NCI-H2196 treated with DMSO at 0.1 percent for 48 hours (cell line): ENCODE data around the gene FOXK2.

ENCODE experiments used
- DNase-seq: peaks from one replicate; lab custom pipeline; 2025; ENCODE audit not compliant: unreplicated experiment; lab: John Stamatoyannopoulos, UW

Gene FOXK2

DNA sequence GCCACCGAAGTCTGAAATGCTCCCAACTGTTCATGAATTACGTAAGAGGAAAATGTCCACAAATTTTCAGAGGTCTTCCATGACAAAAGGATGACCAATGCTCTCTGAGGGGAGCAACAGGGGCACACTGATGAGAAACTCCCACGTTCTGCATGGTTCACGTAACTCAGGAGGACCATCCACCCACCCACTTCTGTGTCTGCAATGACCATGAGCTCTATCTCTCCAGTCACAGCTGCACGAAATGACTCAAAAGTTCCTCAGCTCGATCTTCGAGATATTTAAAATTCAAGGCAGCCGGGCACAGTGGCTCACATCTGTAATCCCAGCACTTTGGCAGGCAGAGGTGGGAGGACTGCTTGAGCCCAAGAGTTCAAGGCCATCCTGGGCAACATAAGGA lies 112.9 kb downstream of the FOXK2 start:
- DNase-seq, result no peak

DNA sequence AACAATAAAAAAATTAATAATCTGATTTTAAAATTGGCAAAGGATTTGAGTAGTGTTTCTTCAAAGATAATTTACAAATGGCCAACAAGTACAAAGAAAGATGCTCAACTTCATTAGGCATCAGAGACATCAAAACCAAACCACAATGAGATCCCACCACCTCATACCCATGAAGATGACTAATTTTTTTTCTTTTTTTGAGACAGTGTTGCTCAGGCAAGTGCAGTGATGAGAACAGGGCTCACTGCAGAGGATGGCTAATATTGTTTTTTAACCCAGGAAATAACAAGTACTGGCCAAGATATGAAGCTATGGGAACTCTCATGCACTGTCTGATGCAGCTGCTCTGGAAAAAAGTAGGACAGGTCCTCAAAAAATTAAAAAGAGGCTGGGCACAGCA lies 113.8 kb downstream of the FOXK2 start:
- DNase-seq, result no peak

DNA sequence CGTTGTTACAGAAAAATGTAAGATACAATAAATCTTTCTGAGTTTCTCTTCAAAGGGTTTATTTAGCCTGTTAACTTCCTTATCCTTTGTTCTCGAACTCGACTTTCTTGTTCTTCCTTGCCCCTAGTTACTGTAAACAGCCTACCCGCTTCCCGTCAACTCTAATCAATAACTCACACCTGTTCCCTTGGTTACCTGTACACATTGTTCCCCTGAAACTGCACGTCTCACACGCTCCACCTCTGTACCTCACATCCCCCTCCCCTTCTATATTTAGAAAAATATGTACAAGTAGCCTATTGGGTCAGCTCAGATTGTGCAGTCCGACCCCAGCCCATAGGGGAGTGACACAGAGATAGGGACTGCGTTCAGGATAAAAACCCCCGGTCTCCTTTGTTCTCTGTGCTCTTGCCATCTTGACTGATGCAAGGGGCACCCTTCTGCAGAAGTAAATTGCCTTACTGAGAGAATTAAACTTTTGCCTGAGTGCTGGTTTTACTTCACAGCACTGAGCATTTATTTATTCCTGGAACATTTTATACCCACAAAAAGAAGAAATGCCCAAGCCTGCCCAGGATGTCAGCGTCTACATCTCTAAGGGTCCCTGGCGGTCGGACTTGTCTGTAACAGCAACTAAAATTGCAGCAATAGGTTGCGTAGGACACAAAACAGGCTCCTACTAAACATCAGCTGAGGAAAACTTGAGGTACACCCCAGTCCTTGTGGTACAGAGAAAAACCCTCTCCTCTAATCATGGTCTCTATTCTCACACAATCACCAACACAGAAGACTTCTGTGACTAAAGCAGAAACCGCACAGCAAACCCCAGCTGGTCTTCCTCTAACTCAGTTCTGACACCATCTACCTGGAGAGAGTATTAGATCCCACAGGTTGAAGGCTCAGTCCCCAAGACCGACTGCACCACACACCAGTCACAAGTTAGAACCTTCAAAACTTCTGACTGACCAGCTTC lies 117.4 kb downstream of the FOXK2 start:
- no peak for DNase-seq

DNA sequence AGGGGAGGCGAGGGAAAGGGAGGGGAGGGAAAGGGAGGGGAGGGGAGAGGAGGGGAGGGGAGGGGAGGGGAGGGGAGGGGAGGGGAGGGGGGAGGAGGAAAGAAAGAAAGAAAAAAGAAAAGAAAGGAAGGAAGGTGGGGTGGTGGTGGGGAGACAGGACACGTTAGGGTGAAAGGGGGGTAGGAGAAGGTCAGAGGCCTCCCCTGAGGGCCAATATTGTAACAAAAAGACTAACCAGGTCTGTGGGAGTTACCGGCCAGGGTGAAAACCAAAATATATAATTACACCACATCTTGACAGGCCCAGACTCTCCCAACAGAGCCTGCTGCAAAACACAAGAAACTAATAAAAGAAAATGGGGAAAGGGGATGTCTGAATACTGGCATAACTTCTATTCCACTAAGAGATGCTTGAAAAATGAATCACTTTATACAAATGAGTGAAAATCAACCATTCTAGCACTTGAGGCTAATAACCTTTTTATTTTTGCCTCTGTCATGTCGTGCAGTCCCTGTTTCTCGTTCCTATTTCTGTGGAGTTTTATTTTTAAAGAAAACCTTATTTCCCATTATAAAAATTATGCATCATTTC lies 118.7 kb downstream of the FOXK2 start:
- no peak for DNase-seq

DNA sequence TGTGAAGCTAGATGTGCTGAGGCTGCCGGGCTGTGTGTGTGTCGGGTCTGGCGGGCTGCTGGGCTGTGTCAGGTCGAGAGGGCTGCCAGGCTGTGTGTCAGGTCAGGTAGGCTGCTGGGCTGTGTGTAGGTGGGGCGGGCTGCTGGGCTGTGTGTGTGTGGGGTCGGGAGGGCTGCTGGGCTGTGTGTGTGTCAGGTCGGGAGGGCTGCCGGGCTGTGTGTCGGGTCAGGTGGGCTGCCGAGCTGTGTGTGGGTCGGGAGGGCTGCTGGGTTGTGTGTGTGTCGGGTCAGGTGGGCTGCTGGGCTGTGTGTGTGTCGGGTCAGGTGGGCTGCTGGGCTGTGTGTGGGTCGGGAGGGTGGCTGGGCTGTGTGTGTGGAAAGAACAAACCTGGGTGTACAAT lies 120.1 kb downstream of the FOXK2 start:
- DNase-seq, result no peak

DNA sequence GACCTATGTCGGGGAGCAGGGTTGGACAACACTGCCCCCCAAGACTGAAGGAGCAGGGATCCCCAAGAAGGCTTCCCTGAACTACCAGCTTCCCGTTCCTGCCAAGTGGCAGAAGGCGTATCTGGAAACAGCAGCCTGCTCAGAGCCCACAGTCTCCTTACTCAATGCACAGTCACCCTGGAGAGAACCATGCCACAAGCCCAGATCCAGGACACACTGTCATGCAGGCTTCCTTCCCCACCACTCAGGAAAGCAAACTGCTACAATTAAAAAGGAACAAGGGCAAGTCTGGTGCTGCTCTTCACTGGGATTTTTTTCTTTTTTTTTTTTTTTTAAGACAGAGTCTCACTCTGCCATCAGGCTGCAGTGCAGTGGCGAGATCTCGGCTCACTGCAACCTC lies 120.5 kb downstream of the FOXK2 start:
- DNase-seq, result no peak

DNA sequence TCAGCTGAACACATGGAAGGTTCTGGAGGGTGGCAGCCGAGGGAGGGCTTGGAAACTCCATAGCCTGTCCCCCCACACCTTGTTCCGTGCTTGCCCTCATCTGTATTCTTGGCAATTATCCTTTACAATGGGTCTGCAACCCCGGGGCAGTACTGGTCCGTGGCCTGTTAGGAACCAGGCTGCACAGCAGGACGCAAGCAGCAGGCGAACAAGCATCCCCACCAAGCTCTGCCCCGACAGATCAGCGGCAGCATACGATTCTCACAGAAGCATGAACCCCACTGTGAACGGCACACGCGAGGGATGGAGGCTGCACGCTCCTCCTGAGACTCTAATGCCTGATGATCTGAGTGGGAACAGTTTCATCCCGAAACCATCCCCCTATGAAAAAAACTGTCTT lies 122.5 kb downstream of the FOXK2 start:
- DNase-seq, result no peak

DNA sequence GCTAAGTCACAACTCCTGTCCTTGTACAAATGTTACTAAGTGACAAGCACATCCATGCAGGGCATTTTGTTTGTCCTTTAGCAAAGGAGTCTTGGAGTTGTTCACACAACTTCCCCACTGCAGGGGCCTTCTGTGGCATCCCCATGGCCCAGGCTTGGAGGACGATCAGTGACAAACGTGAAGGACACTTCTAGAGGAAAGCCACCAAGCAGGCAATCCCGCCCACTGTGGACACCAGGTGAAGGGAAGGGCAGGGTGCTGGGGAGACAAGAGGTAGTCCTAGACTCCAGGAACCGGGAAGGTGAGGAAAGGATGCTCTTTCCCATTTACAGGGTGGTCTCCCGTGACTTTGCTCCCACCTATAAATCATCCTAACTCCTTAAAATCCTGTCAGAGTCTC lies 124.6 kb downstream of the FOXK2 start:
- DNase-seq, result no peak

DNA sequence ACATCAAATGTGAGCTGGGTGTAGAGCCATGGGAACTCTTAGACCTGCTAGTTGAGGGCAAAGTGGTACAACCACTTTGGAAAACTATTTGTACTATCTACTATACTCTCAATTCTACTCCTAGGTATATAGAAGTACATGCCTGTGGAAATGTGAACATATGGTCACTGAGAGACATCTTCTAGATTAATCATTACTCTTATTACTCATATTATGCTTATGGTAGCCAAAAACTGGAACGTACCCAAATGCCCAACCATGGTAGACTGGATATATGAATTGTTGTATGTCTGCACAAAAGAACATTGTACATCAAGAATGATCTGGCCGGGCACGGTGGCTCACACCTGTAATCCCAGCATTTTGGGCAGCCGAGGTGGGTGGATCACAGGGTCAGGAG lies 126.0 kb downstream of the FOXK2 start:
- DNase-seq, result no peak

DNA sequence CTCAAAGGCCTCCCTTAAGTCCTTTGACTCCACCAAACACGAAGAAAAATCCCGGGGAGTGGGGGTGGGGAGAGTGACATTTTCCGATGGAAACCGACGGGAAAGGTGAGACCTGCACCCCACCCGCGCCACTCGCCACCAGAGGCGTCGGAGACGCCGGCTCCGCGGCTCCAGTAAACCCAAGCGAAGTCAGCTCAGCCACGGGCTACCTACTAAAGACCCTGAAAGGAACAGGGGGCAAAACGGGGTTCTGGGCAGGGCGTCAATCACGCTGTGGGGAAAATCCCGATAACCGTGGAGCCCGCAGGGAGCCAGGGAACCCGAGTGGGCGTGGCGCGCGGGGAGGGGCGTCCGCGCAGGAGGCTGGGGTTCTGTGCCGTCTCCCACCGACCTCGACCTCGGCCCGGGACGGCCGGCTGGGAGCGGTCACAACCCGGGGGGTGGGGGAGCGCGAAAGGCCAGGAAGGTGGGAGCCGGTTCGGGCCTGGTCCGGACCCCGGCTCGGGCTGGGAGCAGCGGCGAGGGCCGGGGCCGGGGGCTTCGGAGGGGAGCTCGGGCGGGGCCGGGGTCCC lies 128.1 kb downstream of the FOXK2 start:
- DNase-seq, result no peak

DNA sequence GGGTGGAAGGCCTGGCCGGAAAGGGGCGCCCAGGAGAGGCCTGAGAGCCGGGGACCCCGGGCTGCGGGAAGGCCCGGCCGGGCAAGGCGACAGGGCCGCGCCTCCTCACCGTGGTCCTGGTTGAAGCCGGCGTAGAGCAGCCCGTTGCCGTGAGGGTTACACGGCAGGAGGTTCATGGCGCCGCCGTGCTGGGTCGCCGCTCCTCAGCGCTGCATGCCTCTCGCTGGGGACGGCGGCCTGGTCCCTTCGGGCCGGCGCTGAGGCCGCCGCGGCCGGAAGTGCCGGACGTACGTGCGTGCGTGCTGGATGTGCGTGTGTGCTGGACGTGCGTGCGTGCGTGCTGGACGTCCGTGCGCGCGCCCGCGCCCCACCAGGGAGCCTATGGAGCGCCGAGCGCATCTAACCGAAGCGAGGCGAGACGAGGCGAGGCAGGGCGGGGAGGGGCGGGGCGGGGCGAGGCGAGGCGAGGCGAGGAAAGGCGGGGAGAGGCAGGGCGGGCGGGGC lies 128.7 kb downstream of the FOXK2 start, which contains the start of gene WDR45B:
Gene WDR45B (minus strand): TSS at position 280 of the 504 bp plus-strand sequence. CDS start 104 bp downstream, at position 176.
- peak; percentile 94 for DNase-seq

DNA sequence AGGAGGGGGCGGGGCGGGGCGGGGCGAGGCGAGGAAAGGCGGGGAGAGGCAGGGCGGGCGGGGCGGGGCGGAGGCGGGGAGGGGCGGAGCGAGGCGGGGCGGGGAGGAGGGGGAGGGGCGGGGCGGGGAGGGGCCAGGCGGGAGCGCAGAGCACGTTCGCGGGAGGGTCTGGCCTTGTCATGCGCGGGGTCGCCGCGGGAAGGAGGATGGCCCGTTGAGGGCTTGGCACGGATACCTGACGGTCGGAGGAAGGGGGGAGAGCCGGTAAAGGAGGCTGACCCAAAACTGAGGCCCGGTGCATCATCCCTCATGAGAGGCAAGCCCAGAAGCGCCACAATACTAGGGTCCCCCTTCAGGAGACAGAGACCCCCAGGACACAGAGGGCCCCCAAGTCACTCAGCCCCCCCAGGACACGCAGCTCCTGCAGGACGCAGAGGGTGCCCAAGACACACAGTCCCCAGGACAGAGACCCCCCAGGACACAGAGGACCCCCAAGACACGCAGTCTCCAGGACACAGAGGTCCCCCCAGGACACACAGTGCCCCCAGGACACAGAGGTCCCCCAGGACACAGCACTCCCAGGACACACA lies 129.3 kb downstream of the FOXK2 start:
- peak; percentile 41 for DNase-seq

DNA sequence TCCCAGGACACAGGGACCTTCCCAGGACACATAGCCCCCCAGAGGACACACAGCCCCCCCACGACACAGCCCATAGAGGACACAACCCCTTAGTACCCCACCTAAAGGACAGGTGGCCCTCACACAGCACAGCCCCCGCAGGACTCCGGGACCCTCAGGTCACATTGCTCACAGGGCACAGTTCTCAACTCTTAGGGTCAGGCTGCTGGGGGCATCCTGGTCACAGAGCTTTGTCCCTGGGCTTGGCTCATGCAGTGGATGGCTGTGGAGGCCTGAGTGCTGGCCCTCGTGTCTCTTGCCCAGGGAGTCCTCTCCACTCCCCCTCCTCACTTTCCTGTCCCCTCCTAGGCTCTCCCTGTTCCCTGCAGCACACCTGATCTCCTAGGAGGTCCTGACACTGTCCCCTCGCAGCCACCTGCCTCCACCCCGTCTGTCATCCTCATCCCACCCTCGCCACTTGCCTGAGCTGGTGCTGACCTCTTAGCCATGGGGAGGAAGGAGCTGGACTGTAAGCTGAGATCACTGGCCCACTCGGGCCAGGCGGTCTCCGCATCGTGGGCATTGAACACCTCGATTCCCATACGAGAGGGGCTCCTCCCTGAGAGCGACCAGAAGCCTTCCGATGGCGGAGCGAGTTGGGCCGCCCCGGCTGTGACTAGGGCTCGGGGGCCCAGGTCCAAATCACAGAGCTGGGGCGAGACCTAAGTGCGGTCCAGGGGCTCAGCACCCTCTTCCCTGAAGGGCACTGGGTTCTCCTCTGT lies 130.1 kb downstream of the FOXK2 start:
- no peak for DNase-seq

DNA sequence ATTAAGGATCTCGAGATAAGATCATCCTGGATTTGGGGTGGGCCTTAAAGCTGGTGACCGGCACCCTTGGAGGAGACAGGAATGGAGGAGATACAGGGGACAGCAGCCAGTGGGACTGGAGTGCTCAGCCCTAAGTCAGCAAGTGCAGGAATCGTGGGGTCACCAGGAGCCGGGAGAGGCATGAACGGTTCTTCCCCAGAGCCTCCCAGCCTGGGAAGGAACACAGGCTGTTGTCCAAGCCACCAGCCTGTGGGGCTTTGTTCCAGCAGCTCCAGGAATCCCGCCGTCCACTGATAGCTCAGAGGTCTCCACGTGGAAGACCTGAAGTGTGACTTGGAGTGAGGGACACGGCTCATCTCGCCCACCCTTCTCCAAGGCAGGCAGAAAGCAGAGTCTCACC lies 131.2 kb downstream of the FOXK2 start:
- DNase-seq, result no peak

DNA sequence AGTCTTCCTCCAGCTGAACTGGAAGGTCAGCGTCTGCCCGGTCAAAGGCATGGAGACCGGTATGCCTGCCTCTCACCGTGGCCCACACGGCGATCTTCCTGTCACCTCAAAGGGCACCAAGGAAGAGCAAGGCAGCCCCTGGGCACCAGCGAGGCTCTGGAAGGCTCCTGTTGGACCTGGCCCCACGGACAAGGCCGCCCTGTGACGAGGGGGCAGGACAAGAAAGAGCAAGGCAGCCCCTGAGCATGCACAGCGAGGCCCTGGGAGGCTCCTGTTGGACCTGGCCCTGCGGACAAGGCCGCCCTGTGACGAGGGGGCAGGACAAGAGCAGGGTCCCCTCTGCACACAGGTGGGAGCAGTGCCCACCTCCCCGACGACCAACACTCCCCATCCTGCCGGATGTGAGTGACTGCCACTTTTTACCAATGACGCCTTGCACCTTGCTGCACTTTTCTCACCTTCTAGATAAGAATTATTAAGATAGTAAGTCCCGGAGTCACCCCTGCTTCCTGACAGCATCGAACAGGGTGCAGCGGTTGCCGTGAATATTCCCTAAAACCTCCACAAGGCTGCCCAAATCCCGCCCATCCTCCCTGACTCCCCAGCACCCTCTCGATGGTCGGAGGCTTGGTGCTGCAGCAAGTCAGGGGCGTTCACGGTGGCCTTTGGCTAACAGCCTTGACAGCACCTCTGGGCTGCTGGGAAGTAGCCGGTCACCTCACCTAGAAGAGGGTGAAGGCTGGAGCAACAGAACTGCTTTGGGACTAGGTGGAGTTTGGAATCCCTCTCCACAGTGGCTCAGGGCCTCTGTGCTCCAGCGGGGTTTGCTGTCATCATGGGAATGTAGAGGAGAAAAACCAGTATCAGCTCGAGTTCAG lies 134.4 kb downstream of the FOXK2 start:
- no peak for DNase-seq
